ENCODE data around the gene PDGFC.

The PDGFC gene

GRCh38 chr4:156974264-156974663, 2.7 kb upstream of the PDGFC start:
- DNase-seq (ENCODE audit: low read depth in 2 of 2) = no peak

DNA sequence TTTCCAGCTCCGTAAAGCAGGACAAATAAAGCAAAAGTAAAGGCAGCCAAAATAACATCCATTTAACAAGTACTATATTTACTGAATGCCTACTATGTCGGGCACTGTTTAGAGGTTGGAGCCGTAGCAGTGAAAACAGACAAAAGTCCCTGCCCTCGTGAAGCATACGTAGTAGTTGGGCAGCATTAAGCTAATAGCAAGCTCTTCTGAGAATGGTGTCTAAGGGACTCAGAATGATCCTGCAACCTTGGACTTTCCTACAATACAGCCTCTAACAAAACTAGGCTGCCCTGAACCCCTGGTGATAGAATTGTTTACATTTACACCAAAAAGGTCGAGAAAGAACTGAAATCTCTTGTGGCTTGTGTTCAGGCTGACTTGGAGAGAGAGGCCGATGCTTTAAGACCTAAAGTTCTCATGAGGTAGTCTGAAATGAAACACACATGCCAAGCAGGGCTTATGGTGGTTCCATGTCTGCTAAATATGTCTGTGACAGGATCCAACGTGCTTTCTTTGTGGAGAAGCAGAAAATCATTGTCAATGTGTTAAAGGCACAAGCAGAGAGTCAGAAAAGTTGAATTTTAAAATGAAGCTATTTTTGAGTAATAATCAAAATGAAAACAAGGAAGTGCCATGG, 898 bp upstream of the PDGFC start:
- no peak for DNase-seq (ENCODE audit: low read depth in 2 of 2)

- DNase-seq (ENCODE audit: low read depth in 2 of 2) = no peak
Measured at GRCh38 chr4:156971165-156971675, 379 bp downstream of the PDGFC start.

DNA sequence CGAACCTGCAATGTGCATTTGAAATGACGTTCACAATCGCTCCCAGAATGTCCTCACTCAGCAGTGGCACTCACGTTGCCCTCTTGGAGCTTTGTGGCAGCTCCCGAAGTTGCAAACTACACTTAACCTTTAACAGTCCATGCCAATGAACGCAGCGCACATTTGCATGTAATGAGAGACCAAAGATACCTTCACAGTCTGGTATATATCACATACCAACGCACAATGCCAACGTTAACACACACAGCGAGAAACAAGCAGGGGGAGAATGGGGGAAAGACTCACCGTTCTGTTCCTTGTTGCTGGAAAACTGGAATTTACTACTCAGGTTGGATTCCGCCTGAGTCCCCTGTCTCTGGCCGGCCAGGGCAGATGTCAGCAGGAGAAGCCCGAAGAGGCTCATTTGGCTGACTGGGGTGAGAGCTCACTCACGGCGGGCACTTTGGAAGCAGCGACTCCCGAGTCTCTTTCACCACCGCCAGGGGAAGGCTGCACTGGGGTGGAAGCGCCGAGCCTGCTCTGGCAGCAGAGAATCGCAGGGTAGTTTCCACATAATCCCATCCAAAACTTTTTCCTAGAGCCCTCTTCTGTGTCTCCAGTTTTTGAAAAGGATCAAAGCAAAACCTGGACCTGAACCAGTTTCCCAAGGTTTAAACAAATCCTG, 966 bp downstream of the PDGFC start:
- DNase-seq (ENCODE audit: low read depth in 2 of 2) = no peak

GRCh38 chr4:156969911-156970310, 1.7 kb downstream of the PDGFC start:
- DNase-seq (ENCODE audit: low read depth in 2 of 2) = no peak

DNA sequence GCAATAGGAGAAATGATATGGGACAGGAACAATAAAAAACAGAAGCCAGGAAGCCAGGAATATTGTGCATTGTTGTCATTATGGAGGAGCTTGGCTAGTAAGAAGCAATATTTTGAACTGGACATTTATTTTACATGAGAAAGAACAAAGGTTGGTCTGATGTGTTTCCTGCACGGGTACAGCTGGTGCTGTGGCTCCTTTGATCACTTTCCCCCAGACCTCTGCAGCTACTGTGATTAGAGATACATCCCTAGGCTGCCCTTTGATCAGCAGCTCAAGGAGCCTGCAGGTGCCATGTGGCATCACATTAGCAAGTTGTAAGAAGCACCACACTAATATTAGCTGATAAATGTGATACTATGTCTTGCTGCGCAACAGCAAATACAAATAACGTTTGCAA, 2.5 kb downstream of the PDGFC start:
- no peak for DNase-seq (ENCODE audit: low read depth in 2 of 2)

DNA sequence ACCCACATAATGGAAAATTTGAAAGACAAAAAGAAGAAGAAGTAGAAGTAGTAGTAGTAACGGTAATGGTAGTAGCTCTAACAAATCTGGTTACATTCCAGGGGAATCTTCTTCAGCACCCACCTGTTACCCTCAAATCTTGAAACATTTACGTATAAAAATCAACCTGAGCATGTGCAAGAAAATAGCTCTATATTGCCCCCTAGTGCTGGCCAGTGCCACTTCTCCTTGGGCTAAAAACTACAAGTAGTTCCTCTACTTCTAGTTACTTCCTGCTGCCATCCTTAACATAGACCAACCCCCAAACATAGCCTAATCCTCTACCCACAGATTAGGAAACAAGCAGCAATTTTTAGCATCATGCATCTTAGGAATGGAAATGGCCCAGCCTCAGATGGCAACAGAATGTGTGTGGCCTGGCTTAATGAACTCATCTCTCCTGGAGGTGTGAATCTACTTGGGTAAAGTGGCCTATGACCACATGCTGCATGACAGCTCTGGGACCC, 3.1 kb downstream of the PDGFC start:
- DNase-seq (ENCODE audit: low read depth in 2 of 2) = no peak

DNA sequence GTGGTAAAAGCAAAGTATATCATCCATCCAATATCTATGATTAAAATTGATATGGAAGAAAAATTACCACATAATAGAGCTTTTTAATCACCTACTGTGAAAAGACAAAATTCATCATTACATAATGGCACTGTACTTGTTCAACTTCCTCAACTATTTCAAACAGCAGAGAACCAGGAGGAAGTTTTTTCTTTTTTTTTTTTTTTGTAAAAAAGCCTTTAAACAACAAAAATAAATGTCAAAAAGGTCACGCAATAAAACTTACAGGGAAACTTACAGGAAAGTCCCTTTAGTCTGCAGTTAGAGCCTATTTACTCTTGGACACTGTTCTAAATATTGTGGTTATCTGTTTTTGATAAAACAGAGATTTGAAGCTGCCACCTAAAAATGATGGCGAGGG, 4.8 kb downstream of the PDGFC start:
- DNase-seq (ENCODE audit: low read depth in 2 of 2) = no peak

- no peak for DNase-seq (ENCODE audit: low read depth in 2 of 2)
Measured at GRCh38 chr4:156963419-156963818, 8.2 kb downstream of the PDGFC start.

DNA sequence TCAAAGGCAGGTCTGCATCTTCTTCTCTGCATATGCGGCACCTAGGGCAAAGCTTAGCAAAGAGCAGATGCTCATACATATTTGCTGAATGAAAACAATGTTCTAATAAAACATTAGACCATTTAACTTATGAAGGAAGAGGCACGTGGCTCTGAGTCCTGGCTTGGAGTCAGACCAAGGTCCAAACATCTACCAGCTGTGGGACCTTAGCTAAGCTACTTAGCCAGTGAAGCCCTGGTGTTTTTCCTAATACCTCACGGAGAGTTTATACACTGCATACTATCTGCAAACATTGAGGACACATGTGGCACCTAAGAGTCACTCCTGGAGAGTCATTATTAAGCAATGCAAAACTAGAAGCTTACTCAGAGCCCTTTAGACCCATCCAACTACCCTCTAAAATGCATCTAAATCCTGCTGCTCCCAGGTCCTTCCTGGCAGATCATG, 9.0 kb downstream of the PDGFC start:
- no peak for DNase-seq (ENCODE audit: low read depth in 2 of 2)

GRCh38 chr4:156962058-156962358, 9.6 kb downstream of the PDGFC start:
- DNase-seq (ENCODE audit: low read depth in 2 of 2) = no peak

- no peak for DNase-seq (ENCODE audit: low read depth in 2 of 2)
Measured at GRCh38 chr4:156961196-156962057, 10.2 kb downstream of the PDGFC start.

DNA sequence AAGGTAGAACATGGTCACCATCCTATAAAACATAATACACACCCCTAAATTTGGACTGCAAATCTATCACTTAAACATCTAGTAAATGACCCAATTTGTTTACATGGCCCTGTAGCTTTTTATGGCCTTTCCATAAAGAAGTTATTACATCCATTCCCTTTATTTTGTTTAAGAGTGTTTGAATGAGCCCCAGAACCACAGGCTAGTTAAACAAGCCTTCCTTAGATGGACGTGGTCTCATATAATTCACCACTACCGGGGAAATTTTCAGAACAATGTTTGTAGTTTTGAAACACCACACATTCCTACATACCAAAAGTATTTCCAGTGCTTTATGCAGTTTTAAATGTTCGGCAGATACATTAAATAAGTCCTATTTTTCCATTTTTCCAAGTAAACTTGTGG, 12.3 kb downstream of the PDGFC start:
- no peak for DNase-seq (ENCODE audit: low read depth in 2 of 2)

DNA sequence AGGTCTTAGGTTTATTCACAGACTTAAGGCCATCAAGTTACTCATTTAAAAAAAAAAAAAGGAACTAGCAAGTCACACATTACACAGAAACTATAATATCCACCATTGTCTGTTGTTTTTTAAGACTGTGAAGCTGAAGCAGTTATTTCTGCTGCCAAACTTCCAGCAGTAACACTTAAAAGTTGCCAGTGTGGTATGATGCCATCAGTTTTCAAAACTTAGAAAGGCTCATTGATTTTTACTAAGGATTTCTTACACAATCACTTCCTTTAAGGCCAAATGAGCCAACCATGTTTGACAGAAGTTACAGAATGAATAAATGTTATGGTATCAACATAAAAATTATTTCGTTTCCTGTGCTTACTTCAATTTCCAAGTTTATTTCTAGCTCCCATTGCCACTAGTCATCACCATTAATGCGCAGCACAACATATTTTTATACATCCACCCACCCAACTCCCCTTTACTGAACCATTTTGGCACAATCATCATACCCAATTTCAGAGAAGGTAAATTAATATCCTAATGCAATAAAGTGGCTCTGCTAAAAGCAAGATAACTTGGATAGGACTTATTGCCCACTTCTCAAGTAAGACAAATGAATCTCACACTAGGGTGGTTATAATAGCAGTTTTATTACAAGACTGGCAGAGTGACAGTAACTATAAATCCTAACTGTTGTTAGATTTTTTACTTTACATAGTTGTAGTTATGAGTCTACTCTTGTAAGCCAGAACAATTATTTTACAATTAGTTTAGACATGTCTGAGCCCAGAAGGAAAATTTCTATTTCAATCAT, 13.1 kb downstream of the PDGFC start:
- DNase-seq (ENCODE audit: low read depth in 2 of 2) = no peak

DNA sequence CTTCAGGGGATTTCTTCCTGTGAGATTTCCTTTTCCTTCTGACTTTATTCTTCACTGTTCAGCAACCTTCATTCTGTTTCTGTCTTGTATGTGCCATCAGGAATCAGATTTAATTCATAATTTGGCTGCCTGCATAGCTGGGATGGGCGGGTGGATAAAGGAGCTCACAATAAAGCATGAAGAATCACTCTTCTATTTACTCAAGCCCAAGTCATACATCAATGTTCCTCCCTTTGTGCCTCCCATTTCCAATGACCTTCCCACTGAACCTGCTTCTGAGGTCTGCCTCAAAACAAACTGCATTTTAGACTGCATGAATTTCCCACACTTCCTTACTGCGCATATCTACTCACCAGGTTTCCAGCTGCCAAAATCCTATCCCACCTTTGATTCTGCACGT, 14.0 kb downstream of the PDGFC start:
- no peak for DNase-seq (ENCODE audit: low read depth in 2 of 2)

- no peak for DNase-seq (ENCODE audit: low read depth in 2 of 2)
Measured at GRCh38 chr4:156956826-156957368, 14.7 kb downstream of the PDGFC start.

- DNase-seq (ENCODE audit: low read depth in 2 of 2) = no peak
Measured at GRCh38 chr4:156956359-156956758, 15.2 kb downstream of the PDGFC start.

DNA sequence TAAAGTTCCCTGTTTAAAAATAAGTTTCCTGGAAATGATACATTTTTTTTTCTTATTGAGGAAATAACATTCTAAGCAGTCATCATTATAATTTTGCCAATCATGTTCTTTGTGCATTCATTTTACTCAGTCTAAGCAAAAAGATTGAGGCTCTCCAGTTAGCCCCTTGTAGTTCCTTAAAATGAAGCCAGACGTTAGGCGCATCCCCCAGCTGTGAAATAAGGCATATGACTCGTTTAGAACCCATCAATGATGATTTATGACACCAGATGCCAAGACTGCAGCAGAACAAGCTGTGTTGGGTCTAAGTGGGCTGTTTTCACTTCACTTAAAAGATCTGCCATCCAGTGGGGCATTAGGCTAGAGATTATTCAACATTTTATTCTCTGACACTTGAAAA, 17.0 kb downstream of the PDGFC start:
- DNase-seq (ENCODE audit: low read depth in 2 of 2) = no peak

DNA sequence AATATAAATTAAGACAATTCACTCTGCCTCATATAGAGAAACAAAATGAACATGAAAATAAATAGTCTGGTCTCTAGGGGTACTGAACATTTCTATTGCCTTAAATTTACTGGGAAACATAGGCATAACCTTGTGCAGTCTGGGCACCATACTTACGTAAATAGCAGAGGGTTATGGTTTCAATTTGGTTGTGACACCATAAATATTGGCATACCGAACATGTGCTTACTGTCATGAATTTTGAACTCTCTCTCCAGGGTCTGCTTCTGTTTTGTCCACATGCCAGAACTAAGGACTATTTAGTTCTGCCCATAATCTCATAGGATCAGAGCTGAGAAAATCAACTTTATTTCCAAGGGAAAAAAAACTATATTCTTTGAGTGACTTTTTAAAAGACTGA, 17.6 kb downstream of the PDGFC start:
- DNase-seq (ENCODE audit: low read depth in 2 of 2) = no peak

GRCh38 chr4:156953001-156953400, 18.6 kb downstream of the PDGFC start:
- no peak for DNase-seq (ENCODE audit: low read depth in 2 of 2)

- DNase-seq (ENCODE audit: low read depth in 2 of 2) = no peak
Measured at GRCh38 chr4:156952078-156952759, 19.4 kb downstream of the PDGFC start.

Data from stimulated activated CD8-positive, alpha-beta memory T cell treated with anti-CD3 and anti-CD28 coated beads, Interleukin-15, amount 100 ng/mL, for 4 hours (primary cell).